NB4 (cell line): ENCODE data around the gene TSPAN11.

Experiments
- DNase-seq: peaks from one replicate; pipeline ENCODE4 v3.0.0; 2010; ENCODE audit warnings: low read depth
- H3K4me3 ChIP-seq: one replicate; pipeline ENCODE4 v1.5.1; 2011; ENCODE audit warnings: mild to moderate bottlenecking, low read depth, low read length, moderate library complexity
- CTCF ChIP-seq: IDR thresholded peaks from one replicate; pipeline ENCODE4 v1.5.1; 2012; ENCODE audit warnings: low read depth, low read length
- MYC ChIP-seq: IDR thresholded peaks from 2 replicates; pipeline ENCODE4 v1.6.1; 2011; ENCODE audit warnings: low read depth, low read length
- POLR2A ChIP-seq: IDR thresholded peaks from 2 replicates; pipeline ENCODE4 v1.6.1; 2011; ENCODE audit warnings: mild to moderate bottlenecking; ENCODE audit not compliant: insufficient read length; ENCODE audit errors: extremely low read depth
- TF ChIP-seq, protein P1 (sequence below): IDR thresholded peaks from 2 replicates; pipeline ENCODE4 v1.6.1; 2011; ENCODE audit warnings: low read depth, low read length

TSPAN11 gene

GRCh38 chr12:30923057-30923456 lies 3.5 kb upstream of the TSPAN11 start:
- TF ChIP-seq CTCF (no peak), MYC (no peak), POLR2A (no peak)
- TF ChIP-seq, protein P1, sequence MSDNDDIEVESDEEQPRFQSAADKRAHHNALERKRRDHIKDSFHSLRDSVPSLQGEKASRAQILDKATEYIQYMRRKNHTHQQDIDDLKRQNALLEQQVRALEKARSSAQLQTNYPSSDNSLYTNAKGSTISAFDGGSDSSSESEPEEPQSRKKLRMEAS = no peak
- no peak for DNase-seq
- no peak overlapping the region for H3K4me3 ChIP-seq

DNA sequence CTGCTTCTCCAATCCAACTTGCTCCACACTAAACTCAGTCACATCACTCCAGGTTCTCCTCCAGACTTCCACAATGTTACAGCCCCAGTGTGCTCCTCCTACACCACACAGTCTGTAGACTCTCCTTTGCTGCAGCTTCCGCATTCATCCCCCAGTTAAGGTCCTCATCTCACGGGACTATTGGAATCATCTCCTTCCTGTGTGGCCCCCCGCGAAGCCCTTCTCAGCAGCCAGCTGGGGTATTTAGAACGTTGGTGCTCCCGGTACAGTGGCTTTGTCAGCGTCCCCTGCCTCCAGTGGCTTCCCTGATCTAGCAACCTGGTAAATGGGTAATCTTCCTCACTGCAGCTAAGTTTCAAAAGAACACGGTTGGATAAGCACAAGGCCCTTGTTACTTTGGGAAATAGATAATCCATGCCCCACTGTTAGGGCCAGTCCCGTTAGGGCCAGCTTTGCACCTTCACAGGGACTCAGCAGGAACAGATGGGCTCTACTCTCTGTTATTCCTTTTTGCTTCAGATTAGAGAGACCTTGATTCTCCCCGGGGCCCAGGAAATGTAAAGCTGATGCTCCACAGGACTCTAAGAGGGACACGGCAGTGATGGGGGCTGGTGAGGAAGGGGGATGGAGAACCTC lies 823 bp upstream of the TSPAN11 start:
- no peak overlapping the region for H3K4me3 ChIP-seq
- DNase-seq = no peak
- TF ChIP-seq POLR2A (no peak), MYC (no peak), CTCF (no peak)
- TF ChIP-seq, protein P1 = no peak

DNA sequence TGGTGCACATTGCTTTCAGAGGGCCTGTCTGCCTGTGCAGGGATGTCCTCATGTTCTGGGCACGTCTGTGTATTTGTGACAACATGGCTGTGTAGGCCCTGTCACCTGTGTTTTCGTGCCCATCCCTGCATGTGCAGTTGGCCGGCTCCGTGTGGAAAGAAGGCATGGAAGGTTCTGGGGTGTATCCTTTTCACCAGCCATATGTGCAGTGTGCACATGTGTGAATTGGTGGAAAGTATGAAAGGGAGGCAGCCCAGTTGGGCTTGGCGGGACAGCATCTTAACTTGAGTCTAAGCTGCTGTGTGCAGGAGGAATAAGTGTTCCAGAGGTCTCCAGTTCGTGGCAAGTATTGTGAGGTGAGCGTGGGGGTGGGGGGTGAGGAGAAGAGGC lies 669 bp downstream of the TSPAN11 start:
- no peak for TF ChIP-seq CTCF
- TF ChIP-seq, protein P1 = no peak
- TF ChIP-seq MYC = no peak
- TF ChIP-seq POLR2A = no peak
- H3K4me3 ChIP-seq = no peak overlapping the region
- no peak for DNase-seq

DNA sequence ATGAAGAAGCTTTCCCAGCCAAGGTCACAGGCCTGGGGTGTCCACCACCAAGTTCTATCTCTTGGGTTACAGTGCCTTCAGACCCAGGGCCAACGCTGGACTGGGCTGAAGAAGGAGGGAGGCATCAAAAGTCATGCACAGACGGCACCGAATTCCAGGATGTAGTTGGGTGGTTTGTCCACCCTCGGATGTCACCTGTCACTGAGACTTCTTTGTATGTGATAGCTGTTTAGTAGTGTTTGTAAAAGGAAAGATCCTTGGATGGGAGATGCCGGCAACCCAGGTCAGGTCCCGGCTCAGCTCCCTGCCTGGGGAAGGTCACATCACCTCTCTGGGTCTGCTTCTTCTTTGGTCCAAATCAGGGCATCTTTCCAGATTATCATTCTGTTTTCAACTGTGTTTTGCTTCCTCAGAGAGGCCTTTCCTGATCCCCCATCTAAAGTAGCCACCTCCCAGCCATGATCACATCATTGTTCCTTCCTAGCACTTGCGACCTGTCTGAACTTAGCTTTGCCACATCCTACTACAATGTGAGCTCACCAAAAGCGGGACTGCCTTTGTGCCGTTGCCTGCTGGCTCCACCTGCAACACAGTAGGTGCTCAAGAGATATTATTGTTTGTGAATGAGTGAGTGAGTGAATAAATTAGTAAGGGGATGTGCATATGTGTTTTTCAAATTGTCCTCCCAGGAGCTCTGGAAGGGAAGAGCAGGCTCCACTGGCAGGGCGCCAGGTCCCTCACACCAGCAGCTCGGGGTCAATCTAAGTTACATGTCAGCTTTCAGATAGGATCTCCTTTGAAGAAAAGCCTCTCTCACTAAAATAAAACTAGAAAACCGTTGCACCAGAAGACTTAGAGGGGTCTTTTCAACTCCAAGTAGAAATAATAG lies 2.1 kb downstream of the TSPAN11 start:
- H3K4me3 ChIP-seq = no peak overlapping the region
- TF ChIP-seq MYC (no peak), CTCF (no peak), POLR2A (no peak)
- TF ChIP-seq, protein P1 = no peak
- no peak for DNase-seq

DNA sequence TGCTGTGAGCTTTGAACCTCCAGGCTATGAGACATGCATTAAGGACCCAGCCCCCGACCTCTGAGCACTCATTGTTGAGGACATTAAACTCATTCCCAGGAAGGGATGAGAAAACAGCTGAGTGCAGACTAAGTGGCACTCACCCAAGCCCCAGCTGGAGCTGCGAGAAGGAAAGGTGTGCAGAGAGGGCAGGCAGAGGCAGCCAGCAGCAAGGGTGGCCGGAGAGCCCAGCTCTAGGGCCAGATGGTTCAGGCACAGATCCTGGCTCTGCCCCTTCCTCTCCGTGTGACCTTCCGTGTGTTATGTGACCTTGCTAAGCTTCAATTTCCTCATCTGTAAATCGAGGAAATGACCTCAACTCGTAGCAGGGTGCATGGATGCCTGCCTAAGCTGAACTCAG lies 3.7 kb downstream of the TSPAN11 start:
- DNase-seq = no peak
- H3K4me3 ChIP-seq = no peak overlapping the region
- TF ChIP-seq MYC (no peak), POLR2A (no peak)
- TF ChIP-seq, protein P1 = no peak

GRCh38 chr12:30930641-30931040 lies 4.1 kb downstream of the TSPAN11 start:
- TF ChIP-seq CTCF = no peak
- TF ChIP-seq MYC = no peak
- TF ChIP-seq POLR2A = no peak
- TF ChIP-seq, protein P1 = no peak
- no peak overlapping the region for H3K4me3 ChIP-seq

More at GRCh38 chr12:30930641-30931040, 4.1 kb downstream of the TSPAN11 start:
- no peak for DNase-seq
